Middle frontal gyrus (tissue), 1 donor: ENCODE measurements around the gene PMVK.
"Not testable (repeated sequence)": the region's sequence is repeated elsewhere in the genome, so short reads cannot be mapped to it uniquely, and the experiment has no call there.

ENCODE experiments used
- DNase-seq: peaks from one replicate; pipeline ENCODE4 v3.0.0-alpha.2; 2015; ENCODE audit warnings: low spot score; ENCODE audit errors: extremely low spot score

PMVK gene

DNA sequence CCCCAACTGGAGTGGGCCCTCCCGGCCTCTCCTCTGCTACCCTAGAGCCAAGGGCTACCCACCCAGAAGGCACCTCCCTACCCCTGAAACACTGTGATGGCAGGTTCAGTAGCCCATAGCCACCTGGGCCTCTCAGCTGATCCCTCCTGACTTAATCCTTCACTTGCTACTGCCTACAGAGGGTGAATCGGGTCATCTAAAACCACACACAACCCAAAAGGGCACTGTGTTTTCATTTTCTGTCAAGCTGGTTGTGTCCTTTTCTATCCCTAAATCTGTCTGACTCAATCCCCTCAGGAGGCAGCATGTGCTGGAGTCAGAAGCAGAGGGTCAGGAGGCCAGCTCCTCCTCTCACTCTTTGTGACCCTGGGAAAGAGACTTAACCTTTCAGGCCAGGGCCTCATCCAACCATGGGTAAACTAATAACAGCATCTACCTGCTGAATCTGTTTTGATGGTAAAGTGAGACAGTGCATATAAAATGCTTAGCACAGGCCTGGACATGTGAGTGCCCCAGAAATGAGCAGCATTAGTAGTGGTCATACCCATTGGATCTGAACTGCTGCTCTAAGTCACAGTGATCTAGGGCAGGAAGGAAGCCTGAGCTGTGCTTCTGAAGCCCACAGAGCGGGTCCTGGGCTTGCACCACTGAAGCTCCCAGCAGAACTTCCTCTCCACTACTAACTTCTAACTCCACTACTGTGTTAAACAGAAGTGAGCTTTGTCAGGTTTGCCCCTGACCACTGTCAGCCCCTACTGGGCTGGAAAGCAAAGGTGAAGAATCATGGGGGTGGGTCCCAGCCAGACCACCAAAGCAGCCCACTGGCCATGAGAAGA is 11.0 kb downstream of the PMVK start:
- DNase-seq = no peak

DNA sequence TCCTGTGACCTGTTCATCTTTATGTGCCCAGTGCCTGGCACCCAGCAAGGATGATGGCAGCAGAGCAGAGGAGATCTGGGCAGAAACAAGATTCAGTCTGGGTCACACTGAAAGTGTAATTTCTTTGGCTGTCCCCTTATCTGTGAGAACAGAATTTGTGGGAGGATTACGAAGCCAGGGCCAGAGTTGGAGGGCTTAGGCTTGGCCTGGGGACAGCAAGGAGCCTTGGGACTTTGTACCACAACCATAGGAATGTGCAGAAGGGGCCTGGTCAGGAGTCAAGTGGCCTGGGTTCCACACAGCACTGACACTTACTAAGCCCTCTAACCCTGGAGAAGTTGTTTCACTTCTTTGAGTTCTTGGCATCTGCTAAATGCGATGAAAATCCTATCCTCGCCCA is 12.8 kb downstream of the PMVK start:
- no peak for DNase-seq

DNA sequence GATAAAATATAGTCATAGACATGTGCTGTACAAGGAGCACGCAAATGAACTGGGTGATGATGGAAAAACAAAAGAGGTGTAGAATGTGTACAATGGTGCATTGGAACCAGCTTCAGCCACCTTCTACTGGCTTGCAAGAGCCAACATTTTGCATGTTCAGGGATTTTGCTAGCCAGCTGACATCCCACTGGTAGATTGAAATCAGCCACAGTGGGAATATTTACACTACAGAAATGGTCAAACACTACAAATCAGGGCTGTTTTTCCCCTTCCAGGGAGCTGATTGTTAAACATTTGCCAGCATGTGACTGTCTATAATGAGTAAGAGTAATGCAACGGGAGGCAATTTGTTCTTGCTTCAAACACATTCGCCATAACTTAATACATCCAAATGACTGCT is 23.2 kb downstream of the PMVK start:
- no peak for DNase-seq

DNA sequence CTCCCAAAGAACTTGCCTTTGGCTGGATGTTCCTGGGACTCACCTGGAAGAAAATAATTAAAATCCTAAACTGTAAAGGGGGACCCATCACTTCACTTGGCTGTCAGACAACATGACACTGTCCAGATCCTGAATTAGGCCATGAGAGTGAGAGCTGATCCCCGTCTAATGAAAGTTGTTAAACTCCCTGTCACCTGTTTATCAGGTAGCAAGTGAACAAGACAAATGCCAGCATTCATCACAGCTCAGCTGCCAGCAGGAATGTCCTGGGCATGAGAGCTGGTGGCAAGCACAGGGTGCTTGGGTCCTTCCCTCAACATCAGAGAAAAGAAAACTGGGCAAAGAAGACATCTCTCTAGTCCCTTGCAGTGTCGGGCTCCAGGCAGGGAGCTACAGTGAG is 23.8 kb downstream of the PMVK start:
- DNase-seq = no peak

DNA sequence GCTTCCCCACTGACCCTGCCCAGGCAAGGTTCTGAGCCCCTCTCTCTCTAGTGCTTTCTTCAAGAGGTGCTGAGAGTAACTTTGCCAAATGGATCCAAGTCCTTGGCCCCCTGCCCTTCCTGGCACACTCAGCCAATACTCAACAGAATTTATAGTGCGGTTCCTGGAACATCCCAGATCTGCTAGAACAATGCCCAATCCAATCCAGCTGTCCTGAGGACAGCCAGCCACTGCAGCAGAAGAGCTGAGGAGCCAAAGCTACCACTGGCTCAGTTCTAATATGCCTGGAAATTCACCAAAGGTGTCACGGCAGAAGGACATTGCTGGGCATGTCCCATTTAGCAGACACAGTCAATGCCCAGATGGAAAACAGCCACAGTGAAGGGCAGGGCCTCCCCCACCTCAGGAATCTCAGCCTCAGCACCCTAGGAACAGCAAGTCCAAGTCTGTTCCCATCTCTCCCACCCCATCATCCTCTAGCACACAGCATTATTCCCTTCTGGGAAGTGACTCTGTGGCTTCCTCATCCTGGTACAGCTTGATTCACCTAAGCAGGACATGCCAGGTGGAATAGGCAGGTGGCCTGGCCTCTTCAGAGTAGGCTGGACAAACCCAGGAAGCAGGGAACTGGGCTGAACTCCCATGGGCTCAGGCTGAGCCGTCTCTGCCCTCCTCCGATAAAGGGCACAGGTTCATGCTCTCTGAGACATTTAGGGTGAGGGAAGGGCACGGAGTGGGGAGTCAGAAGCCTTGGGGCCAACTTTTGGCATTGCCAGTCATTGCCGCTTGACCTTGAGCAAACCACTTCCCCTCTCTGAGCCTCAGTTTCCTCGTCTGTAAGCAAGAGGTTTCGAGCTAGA is 24.6 kb downstream of the PMVK start:
- DNase-seq = no peak

DNA sequence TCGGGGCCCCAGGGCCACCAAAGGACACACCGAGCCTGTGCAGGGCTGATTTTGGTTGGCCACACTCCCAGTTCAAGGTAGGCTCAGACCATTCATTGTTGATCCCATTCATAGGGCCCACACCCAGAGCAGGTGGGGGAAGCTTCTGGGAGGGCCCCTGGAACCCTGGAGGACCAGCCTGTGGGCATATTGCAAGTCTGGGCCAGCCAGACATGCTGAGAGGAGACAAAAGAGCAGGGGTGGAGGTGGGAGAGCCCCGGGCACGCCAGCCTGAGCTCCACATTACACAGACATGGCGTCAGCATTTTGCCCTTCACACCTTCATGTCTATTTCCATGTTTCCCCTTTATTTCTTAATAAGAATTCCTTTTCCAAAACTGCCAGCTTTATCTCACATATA is 25.7 kb downstream of the PMVK start:
- no peak for DNase-seq

DNA sequence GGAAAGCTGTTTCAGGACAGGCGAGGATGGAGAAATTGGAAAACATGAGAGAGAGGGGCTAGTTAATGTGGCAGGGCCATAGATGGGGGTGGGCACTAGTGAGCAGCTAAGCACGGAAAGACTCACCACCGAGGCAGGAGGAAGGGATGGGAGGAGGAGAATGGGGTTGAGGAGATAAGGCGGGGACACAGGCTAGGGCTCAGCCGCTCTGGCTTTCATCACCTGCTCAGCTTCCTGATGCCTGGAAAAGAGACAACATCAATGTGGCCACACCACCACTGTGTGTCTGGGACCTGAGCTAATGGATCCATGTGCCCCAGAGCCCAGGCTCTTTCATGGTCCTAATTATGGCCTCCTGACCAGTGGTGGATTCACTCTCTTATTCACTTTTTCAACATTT is 27.6 kb downstream of the PMVK start:
- DNase-seq = no peak

DNA sequence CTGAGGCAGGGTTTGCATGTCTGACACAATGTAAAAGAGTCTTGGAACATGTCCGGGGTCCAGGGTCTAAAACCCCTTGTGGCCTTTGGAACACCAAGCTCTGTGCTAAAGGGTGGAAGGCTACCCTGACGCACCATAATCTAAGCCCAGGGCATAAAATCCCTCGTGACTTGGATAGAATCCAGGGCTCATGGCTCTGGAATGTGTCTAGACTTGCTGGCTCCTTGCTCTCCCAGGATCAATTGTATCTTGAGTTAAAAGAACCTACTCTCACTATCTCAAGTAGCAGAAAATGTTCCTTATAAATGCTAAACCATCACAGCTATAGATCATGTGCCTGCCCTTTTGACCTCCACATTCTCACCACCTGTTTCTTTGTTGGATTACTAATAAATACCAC is 28.4 kb downstream of the PMVK start:
- not testable (repeated sequence) for DNase-seq

DNA sequence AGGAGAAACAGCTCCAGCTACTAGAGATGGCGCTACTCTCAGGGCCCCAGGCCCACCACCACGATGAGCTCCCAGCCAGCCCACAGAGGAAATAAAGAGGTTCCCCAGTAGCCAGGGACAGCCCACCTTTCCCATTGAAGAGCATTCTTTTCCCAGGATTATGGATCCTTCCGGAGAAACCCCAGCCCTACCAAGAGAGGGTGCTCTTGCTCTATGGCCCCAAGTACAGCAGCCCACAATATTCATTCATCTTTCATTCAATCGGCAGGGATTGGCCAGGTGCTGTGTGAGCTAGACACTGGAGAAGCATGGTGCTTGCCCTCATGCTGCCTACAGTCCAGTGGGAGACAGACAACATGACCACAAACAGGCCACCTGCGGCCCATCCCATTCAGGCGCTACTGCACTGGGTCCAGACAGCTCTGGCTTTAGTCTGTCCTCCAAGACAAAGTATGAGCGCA is 29.9 kb downstream of the PMVK start:
- DNase-seq = no peak

DNA sequence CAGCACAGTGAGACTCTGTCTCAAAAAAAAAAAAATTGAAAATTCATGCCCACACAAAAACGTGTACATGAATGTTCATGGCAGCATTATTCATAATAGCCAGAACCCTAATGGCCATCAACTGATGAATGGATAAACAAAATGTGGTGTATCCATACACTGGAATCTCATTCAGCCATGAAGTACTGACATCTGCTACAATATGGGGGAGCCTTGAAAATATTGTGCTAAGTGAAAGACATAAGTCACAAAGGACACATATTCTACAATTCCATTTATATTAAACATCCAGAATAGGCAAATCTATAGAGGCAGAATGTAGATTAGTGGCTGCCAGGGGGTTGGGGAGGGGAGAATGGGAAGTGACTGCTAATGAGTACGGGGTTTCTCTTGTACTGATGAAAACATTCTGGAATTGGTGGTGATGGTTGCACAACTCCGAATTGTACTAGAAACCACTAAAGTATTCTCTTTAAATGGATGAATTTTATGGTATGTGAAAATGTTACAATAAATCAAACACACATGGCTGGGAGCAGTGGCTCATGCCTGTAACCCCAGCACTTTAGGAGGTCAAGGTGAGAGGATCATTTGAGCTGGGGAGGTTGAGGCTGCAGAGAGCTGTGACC is 33.5 kb downstream of the PMVK start:
- DNase-seq = no peak

DNA sequence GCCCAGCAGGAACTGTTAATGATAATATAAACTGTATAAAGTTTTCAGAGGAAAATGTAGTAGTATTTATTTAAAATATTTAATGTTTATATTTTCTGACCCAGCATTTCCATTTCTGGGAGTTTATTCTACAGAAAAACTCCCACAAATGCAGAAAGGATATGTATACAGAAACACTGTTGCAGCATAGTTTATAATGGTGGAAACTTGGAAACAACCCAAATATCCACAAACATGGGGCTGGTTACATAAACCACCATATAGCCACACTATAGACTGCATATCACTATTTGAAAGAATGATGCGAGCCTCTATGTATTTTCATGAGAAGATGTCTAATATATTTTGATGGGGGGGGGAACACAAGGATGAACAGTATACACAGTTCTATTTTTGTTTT is 34.9 kb downstream of the PMVK start:
- DNase-seq = no peak

DNA sequence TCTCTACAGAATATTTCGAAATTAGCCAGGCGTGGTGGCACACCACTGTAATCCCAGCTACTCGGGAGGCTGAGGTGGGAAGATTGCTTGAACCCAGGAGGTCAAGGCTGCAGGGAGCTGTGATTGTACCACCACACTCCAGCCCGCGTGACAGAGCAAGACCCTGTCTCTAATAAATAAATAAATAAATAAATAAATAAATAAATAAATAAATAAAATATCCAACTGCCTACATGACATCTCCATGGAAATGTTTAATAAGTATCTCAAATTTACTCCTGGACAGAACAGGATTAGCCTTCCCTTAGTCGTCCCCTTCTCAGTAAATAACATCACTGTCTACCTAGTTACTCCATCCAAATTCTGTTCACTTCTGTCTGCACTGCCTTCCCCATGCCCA is 37.5 kb downstream of the PMVK start:
- no peak for DNase-seq

DNA sequence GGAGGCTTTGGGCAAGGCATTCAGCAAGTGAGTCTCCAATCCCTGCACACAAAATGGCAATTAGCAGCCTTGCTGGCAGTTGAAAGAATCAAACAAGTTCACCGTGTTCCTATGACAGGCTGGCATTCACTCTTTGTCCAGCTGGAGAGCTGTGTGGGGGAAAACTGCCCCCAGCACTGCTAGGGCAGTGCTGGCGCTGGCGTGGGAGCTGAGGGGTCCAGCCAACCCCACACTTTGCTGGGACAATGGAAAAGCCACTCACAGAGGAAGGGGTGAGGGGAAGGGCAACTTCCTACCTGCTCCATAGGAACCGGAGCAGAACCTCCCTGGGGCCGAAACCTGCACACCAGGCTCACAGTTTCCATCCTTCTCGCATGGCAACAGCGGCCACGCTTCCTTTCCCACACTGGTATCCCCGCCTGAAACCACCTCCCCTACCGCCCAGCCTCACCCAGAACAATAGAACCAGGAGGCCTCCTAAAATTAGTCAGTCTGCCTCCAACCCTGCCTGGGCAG is 39.7 kb downstream of the PMVK start:
- peak; percentile 10 for DNase-seq

DNA sequence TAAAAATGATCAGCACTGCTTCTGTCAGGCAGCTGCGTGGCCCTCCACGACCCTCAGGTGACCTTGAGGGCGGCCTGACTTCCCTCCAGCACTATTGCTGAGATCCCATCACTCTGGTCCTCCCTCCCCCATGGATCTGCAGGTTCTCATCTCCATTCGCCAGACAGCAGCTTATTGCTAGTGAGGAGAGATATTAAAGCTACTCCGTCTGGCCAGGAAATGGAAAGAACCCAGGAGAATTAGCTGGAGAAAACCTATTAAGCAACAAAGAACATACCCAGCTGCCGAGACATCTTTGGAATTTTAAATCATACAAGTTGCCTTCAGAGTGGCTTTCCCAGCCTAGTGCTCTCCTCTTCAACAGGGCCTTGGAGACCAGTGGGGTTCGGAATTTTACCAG is 40.7 kb downstream of the PMVK start:
- no peak for DNase-seq

DNA sequence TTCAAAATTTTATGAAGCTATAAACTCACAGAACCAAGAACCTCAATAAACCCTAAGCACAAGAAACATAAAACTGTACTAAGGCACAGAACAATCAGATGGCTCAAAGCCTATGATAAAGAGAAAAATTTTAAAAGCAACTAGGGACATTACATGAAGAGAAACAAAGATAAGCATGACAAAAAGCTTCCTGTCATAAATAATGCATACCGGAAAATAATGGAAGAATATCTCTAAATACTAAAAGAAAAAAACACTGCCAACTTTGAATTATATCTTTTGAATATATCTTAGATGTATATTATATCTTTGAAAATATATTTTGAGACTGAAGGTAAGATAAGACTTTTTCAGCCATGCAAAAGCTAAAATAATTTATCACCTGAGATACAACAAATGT is 45.1 kb downstream of the PMVK start:
- DNase-seq = no peak

DNA sequence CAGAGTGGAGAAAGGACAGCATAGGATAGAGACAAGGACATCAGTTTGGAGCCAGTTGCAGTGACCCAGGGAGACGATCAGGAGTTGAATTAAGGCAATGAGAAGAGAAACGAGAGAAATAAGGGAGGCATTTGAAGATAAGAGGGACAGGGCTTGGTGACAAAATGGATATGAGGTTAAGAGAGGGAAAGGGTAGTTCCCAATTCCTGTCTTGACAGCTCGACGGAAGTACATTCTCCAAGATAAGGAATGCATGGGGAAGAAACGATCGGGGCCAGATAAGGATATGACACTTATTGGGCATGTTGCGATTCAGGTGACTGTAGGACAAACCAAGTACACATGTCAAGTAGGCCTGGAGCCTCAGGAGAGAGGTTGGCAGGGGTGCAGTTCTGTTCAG is 47.8 kb downstream of the PMVK start:
- DNase-seq = no peak

DNA sequence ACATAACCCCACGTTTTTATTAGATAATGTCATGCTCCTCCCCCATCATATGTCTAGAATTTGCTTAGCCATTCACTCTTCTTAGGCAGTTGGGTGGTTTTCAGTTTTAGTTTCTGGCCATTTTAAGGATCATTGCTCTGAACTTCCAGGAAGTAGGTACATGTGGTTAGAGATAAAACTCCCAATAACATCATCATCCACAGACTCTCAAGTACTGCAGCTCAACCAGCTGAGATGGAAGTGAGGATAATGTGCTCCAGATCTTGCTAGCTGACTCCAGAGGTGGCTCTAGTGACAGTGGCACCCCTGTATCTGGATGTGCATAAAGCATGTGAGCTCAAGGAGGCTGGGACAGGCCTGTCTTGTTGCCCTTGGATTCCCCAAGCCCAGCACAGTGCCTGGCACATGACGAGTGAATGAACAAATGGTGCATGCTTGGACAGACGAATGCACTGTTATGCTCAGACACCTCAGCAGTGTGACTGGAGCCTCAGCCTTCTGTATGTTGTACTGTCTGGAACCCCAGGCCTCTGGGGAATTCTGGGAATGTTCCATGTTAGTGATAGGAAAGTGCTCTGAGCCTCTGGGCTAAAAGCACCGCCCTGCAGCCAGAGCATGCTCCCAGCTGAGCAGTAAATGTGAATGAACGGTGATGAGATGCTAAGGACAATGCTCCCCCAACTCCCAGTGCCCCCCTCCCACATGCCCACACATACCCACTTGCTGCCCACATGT is 50.1 kb downstream of the PMVK start:
- DNase-seq = no peak

DNA sequence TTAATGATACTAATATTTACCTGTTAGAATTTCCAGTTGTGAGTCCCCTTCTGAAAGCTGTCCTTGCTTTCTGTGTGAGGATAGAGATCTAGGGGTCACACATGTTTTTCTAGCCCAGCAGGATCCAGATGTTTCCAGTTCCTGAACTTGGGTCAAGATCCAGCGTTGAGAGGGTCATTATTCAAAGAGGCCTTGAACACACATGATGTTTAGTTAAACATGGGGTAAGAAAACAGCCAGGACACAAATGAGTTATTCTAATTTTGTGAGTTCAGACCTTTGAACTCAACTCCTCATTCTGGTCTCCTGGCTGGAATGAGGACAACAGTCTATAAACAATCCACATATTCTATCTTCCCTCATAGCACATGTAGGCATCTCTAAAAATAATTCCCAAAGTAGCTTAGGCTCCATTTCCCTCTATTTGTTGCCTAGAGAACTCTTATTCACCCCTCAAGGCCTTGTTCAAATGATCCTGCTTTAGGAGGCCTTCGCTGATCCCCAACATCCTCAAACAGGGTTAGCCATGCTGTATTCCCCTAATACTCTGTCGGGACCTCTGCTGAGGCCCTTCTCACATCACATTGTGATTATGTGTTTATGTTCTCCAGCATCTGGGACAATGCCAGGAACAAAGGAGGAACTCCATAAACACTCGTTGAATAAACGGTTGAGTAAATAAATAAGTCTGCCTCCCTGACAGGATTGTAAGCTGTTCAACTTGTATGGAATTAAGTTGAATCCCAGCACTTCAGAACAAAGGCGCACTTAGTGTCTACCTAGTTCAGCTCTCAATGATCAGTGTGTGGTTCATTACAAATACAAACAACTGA is 51.4 kb downstream of the PMVK start:
- DNase-seq = no peak

DNA sequence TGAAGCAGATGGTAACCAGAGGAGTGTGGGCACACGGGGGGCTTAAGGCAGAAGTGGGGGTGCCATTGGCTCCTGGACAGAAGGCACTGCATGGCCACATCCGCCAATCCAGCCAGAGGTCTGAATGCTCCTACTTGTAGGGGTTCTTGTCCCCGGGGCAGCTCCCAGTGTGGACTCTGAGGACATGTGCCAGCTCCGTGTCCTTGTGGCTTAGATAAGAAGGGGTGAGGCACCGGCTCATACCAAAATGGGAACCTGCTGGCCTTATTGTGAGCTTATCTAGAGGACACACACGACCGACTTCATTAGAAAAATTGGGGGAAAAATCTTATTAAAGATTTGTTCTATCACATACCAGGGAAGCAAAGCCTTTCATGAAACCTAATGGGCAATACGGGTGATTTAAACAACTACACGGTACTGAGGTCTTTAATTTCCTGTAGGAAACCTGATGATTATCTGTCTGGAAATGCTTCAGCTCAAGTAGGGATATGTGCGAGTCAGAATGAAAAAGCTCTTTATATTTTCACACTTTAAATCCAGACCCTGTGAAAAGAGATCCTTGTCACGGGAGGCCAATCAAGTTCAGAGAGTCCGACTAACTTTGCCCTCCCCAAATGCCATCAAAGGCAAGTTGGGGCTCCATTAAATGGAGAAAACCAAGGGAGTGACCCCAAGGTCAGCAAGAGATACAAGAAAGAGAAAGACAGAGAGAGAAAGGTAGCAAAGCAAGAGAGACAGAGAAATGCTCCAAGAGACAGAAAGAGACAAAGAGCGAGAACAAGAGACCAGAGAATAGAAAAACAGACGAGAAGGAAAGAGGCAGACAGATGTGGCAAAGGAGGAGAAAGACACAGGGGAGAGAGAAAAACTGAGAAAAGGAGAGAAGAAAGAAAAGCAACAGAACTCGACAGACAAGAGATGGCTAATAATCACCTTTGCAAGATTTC is 52.3 kb downstream of the PMVK start:
- DNase-seq = no peak
